KMS-11 (cell line): Measurements from ENCODE around the gene ZNF652.

Source experiments
- H2AFZ ChIP-seq: fragments of 200-600 bp; sonication (generic); 2 replicates; pipeline ENCODE4 v1.6.1; 2016; ENCODE audit warnings: antibody characterized with exemption, mixed run types, low read depth
- H3K27ac ChIP-seq: fragments of 200-600 bp; sonication (generic); 2 replicates; pipeline ENCODE4 v1.6.1; 2016; ENCODE audit warnings: mild to moderate bottlenecking, mixed run types
- H3K27me3 ChIP-seq: fragments of 200-600 bp; sonication (generic); 2 replicates; pipeline ENCODE4 v1.6.1; 2017; ENCODE audit warnings: mild to moderate bottlenecking, low read depth, mixed run types, moderate library complexity; ENCODE audit not compliant: insufficient read depth
- H3K36me3 ChIP-seq: fragments of 200-600 bp; sonication (generic); 2 replicates; pipeline ENCODE4 v1.6.1; 2017; ENCODE audit warnings: mild to moderate bottlenecking, mixed run types; ENCODE audit not compliant: insufficient read depth
- H3K4me1 ChIP-seq: fragments of 200-600 bp; sonication (generic); 2 replicates; pipeline ENCODE4 v1.6.1; 2016; ENCODE audit warnings: mild to moderate bottlenecking, low read depth, mixed run types; ENCODE audit not compliant: poor library complexity, severe bottlenecking
- H3K4me2 ChIP-seq: fragments of 200-600 bp; sonication (generic); 2 replicates; pipeline ENCODE4 v1.7.0; 2016; ENCODE audit warnings: mild to moderate bottlenecking, mixed run types
- H3K4me3 ChIP-seq: fragments of 200-600 bp; sonication (generic); IDR thresholded peaks from 2 replicates; pipeline ENCODE4 v1.6.1; 2017; ENCODE audit warnings: low read depth, low read length, mixed read lengths; ENCODE audit not compliant: insufficient read depth
- H3K79me2 ChIP-seq: fragments of 200-600 bp; sonication (generic); 2 replicates; pipeline ENCODE4 v1.6.1; 2016; ENCODE audit warnings: low read depth, mixed run types; ENCODE audit not compliant: insufficient read depth
- H3K9ac ChIP-seq: fragments of 200-600 bp; sonication (generic); 2 replicates; pipeline ENCODE4 v1.6.1; 2016; ENCODE audit warnings: mild to moderate bottlenecking, mixed run types
- H4K20me1 ChIP-seq: fragments of 200-600 bp; sonication (generic); 2 replicates; pipeline ENCODE4 v1.6.1; 2016; ENCODE audit warnings: mild to moderate bottlenecking, mixed run types; ENCODE audit not compliant: insufficient read depth
- CTCF ChIP-seq: fragments of 200-600 bp; sonication (generic); conservative IDR thresholded peaks from 2 replicates; pipeline ENCODE4 v1.6.1; 2017; ENCODE audit warnings: low read depth, mild to moderate bottlenecking, antibody characterized with exemption, low read length, moderate library complexity, mixed read lengths

Gene ZNF652

GRCh38 chr17:49342575-49342936 lies 19.5 kb downstream of the ZNF652 start:
- H3K4me2 ChIP-seq, result peak overlapping the region; percentile 88

GRCh38 chr17:49341356-49341755 lies 20.7 kb downstream of the ZNF652 start:
- no peak overlapping the region for H3K4me3 ChIP-seq
- peak overlapping the region; percentile 88 for H3K27ac ChIP-seq
- H4K20me1 ChIP-seq, result peaks cover 5% of the 10 kb centered on the region; the same call in 1 of the 2 replicates
- H3K4me1 ChIP-seq, result peaks cover 74% of the 10 kb centered on the region
- H3K4me2 ChIP-seq, result peak overlapping the region; percentile 88
- no peak overlapping the region for H2AFZ ChIP-seq
- H3K9ac ChIP-seq, result peak overlapping the region; percentile 29; the same call in 1 of the 2 replicates
- H3K36me3 ChIP-seq, result no peaks in the 10 kb centered on the region
- TF ChIP-seq CTCF, result no peak
- no peaks in the 10 kb centered on the region for H3K27me3 ChIP-seq
- peaks cover 82% of the 10 kb centered on the region for H3K79me2 ChIP-seq

More at GRCh38 chr17:49342575-49342936, 19.5 kb downstream of the ZNF652 start:
- no peak for TF ChIP-seq CTCF
- no peak overlapping the region for H3K4me3 ChIP-seq
- peaks cover 83% of the 10 kb centered on the region for H3K79me2 ChIP-seq
- H2AFZ ChIP-seq, result no peak overlapping the region
- H3K27ac ChIP-seq, result peak overlapping the region; percentile 88
- H4K20me1 ChIP-seq, result peaks cover 1% of the 10 kb centered on the region; the same call in 1 of the 2 replicates
- no peak overlapping the region for H3K9ac ChIP-seq
- peaks cover 86% of the 10 kb centered on the region for H3K4me1 ChIP-seq
- H3K36me3 ChIP-seq, result no peaks in the 10 kb centered on the region
- no peaks in the 10 kb centered on the region for H3K27me3 ChIP-seq

DNA sequence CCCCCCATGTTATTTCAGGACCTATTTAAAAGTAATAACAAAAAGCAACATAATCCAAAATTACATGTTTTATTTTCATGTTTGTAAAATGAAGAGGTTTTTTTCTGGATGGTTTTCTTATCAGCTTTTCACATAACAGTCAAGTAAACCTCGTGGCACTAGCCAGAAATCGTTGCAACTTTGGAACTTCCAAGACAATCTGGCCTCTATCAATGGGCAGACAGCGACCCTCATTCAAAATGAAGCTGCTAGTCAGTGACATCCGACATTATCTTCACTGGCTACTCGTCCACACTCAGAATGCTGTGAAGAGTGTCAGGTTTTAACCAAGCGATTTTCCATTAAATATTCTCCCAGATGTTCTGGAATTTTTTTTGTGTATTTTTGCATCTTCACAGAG lies 22.7 kb downstream of the ZNF652 start:
- H3K4me3 ChIP-seq, result no peak overlapping the region
- H4K20me1 ChIP-seq, result peaks cover 5% of the 10 kb centered on the region; the same call in 1 of the 2 replicates
- peaks cover 71% of the 10 kb centered on the region for H3K4me1 ChIP-seq
- H3K9ac ChIP-seq, result no peak overlapping the region
- H2AFZ ChIP-seq, result no peak overlapping the region
- H3K36me3 ChIP-seq, result no peaks in the 10 kb centered on the region
- peaks cover 80% of the 10 kb centered on the region; the same call in 1 of the 2 replicates for H3K79me2 ChIP-seq
- no peak for TF ChIP-seq CTCF
- H3K4me2 ChIP-seq, result no peak overlapping the region
- H3K27me3 ChIP-seq, result no peaks in the 10 kb centered on the region
- H3K27ac ChIP-seq, result no peak overlapping the region

DNA sequence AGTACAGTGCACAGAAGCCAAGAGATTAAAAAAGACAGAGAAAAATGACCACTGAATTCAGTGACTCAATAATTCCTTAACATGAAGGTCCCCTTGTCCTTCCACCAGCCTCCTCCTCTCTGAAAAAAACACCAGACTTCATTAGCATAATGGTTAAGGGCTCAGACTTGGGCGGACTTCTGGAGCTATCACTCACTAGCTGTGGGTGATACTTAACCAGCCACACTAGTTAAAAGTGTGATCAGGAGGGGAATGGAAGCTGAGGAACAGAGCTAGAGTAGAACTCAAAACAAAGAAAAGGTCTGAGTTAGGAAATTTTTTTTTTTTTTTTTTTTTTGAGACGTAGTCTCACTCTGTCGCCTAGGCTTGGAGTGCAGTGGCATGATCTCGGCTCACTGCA lies 23.2 kb downstream of the ZNF652 start:
- Histone ChIP-seq H3K4me3 (no peak overlapping the region), H3K79me2 (peaks cover 82% of the 10 kb centered on the region; the same call in 1 of the 2 replicates), H3K4me1 (peaks cover 71% of the 10 kb centered on the region), H3K27me3 (no peaks in the 10 kb centered on the region), H3K4me2 (no peak overlapping the region), H3K9ac (no peak overlapping the region), H4K20me1 (peaks cover 5% of the 10 kb centered on the region; the same call in 1 of the 2 replicates), H3K36me3 (no peaks in the 10 kb centered on the region), H2AFZ (no peak overlapping the region), H3K27ac (no peak overlapping the region)
- TF ChIP-seq CTCF, result no peak
